GM19023 (cell line): Measurements from ENCODE around the gene PRDX5.
A peak's percentile ranks its signal among the peaks of the same experiment; 100 is the strongest.

Source experiments
- ATAC-seq: cut with Tn5 transposase; IDR thresholded peaks from one replicate; pipeline ENCODE4 v1.9.1; 2021; ENCODE audit warnings: mild to moderate bottlenecking, moderate library complexity; ENCODE audit not compliant: unreplicated experiment

PRDX5 gene

GRCh38 chr11:64317961-64318765 is at the start of gene PRDX5:
Gene PRDX5, plus strand, starts transcription at chr11:64318121. Its CDS starts 95 bp downstream, at chr11:64318216.
- ATAC-seq, result peak; percentile 78

DNA sequence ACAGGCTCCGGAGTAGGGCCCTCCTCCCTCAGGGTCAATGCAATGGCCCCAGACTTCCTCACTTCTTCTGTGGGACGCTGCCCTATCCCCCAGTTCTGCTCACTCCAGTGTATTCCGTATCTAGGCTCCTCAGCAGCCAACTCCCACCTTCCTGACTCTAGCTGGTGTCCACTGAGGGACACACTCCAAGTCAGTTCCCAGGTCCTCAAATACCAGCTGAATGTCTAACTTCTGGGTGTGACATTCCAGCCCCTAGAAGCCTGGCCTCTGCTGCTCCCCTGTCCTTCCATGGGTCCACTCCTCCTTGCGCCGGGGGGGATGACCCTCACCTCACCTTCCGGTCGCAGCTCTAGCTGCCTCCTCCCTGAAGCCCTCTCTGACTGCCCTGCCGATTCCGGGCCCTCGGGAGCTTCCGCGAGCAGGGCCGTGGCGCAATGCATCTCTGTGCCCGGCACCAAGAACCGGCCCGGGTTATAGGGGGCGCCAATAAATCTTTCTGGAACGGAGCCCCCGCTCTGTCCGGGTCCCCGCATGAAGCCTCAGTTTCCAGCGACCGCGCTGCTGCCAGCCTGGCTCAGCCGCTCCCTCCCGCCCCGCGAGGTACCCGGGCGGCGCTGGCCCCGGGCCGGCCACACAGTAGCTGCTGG is 48.9 kb upstream of the PRDX5 start:
- peak; percentile 1 for ATAC-seq

DNA sequence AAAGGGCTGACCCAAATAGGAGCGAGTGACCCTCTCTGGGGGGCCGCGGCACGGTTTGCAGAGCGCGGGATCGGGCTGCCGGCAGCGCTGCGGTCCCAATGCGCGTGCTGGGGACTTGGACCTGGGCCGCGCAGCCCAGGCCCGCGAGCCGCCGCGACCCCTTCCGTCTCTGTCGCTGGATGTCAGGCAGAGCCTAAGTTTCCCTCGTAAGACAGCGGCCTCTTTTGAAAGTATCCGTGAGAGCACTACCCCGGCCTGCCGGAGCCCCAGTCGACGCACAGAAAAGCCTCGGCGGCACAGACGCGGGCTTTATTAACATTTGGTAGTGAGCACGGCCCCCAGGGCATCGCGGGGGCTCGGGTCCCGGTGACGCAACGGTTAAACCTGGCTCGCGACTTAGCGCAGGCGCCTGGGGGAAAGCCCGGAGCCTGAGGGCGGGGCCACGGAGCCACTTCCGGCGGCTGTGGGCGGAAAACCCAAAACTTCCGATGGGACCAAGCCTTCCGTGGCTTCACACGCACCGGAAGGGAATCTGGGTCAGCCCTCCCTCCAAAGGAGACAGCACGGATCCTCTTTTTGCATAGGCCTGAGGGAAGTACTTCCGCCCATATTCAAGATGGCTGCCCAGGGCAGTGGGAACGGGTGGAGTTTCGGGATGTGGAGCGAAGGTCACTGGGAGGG is 48.2 kb upstream of the PRDX5 start:
- ATAC-seq, result peak; percentile 74

DNA sequence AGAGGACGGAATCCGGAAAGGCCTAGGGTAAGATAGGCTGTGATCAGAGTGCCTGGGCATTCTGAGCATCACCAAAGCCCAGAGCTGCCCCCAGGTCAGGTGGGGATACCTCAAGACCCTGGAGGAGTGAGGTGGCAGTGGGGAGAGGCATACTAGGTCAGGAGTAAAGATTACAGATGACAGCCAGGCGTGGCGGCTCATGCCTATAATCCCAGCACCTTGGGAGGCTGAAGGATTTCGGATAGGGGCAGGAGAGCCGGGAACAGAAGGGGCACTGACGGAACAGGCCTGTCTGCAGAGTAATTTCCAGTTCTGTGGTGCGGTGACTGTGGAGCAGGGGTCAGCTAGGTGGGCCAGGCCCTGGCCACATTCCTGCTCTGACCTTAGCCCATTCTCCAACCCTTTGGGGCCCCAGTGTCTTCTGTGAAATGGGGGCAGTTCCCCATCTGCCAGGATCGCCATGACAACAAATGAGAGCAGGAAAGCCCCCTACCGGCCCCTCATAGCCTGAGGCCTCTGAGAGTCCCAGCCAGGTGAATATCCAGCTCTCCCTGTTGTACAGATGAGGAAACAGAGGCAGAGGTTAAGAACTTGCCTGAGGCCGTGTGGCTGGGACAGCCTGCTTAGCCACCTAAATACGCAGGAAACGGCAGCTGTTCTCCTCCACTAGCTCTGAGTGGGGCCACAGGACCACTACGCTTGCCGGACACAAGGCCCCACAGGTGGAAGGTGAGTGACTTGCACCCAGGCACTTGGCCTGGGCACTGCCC is 42.7 kb upstream of the PRDX5 start:
- ATAC-seq, result no peak

DNA sequence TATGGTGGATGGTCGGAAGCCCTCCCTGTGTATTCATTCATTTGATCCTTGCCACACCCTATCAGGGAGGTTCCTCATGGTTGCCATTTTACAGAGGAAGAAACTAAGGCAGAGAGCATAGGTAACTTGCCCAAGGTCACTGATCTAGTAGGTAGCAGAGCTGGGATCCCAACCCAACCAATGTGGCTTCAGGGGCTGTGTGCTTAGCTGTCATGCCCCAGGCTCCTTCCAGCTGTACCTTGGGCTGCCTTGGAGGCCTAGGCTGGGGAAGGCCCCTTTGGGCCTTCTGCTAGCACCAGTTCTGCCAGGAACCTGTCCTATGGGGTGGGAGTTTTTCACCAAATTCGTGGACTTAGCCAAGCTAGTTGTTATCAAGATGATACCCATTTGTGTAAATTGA is 42.1 kb upstream of the PRDX5 start:
- ATAC-seq, result no peak

DNA sequence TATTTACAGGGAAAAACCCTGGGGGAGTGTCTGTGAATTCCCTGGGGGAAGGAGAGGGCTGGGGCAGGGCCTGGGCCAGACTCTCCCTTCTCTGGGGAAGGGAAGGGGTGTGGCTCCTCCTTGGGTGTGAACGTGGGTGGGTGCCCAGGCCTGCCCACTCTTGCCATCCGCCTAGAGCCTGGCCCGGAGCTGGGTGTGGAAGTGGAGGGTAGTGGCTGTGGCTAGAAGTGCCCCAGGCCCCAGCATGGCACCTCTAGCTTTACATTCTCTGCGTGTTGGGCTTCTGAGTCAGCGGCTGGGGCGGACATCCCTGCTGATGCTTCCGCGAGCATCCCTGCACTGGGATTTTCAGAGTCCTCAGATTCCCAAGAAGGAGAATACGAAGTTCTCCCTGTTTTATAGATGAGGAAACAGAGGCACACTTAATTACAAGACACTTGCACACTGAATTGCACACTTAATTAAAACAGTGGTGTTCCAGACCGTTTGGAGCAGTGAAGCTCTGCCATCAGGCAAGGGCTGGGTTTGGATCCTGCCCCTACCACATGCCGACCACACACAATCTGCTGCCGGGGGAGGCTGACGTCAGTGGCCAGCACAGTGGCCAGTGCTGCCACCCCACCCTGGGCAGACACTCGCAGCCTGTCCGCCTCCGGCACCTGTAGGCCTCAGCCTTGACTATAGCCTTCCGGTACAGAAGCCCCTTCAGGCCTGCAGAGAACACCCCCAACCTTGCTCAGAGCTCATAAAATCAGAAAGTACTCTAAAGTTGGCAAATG is 41.1 kb upstream of the PRDX5 start:
- no peak for ATAC-seq

DNA sequence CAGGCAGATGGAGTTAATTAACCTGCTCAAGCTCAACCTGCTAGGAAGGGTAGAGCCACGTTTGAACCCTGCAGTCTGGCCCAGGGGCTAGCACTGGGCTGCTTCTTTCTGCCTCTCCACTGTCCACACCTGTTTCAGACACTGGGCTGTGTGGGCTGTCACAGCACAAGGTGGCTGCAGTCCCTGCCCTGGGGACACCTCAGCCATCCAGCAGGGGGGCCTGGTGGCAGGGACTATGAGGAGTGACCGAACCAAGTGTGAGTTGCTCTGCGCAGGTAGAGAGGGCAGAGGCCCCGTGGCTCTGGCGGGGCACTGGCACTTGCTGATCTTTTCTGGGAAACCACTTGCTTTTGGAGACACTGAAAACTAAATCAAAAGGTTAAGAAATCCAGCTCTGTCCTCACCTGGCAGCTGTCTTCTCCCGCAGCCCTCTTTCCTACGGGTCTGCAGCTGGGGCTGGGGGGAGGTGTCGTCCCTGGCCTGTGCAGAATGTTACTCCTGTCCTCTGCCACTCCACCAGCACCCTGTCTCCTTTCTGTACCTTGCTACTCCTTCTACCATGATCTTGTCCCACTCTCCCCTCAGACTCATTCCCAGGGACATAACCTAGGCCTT is 39.2 kb upstream of the PRDX5 start:
- ATAC-seq, result no peak

DNA sequence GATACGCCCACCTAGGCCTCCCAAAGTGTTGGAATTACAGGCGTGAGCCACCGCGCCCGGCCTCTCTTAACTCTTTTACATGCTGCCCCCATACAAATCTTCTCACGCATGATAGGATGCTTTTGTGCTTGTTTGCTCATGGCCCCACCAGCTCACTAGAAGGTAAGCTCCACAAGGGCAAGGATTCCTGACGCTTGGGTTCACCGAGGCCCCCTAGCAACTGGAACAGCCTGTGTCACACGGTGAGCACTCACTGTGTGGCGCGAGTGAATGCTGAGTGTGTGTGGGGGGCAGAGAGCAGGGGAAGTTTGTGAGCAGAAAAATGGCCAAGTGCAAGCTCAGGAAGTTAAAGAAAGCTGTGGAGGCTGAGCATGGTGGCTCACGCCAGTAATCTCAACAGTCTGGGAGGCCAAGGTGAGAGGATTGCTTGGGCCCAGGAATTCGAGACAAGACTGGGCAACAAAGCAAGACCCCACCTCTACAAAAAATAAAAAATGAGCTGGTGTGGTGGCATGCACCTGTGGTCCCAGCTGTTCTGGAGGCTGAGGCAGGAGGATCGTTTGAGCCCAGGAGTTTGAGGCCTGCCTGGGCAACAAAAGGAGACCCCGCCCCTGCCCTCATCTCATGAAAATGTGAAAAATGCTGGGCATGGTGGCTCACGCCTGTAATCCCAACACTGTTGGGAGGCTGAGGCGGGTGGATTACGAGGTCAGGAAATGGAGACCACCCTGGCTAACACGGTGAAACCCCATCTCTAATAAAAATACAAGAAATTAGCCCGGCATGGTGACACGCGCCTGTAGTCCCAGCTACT is 35.8 kb upstream of the PRDX5 start:
- no peak for ATAC-seq

GRCh38 chr11:64283092-64283491 is 34.8 kb upstream of the PRDX5 start:
- ATAC-seq, result no peak

DNA sequence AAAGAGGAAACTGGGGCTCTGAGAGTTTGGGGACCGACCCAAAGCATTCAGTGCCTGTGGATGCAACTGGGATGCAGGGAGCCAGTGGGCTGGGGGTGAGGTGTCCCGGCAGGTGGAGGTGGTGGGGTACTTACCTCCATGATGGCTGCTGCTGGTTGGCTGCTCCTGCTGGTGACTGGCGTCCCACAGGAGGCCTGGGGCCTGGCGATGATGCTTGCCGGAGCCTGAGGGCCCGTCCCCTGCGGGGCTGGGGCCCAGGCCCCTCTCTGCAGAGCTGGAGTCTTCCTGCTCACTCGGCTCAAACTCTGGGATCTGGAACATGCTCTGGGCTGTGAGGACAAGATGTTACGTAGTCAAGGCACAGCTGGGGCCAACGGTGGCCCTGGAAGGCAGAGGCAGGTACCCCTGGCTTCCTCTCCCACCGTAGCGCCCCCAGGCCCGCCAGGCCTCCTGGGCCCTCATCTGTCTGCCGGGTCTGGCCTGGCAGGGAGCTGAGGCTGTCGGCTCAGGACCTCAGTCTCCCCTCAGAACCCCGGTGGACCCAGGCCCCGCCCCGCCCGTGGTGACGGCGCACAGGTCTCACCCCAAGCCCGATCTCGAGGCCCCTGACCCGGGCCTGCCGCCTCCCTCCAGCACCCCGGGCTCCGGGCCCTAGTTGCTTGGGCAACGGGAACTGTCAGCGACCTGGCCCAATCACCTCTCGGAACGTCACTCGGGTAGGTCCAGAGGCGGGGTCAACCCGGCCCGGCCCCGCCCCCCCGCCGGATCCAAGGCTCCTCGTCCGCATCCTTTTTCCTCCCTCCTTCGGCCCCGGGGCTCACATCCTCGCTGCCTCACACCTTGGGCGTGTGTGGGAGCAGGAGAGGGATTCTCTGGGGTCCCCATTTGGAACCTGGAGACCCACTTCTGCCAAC is 33.6 kb upstream of the PRDX5 start, which contains the start of gene BAD:
BAD (minus strand) TSS at position 618 of the 914 bp plus-strand sequence; CDS start at position 321, 297 bp downstream.
- ATAC-seq, result peak; percentile 77

GRCh38 chr11:64284962-64285884 is 32.7 kb upstream of the PRDX5 start, which contains the start of gene GPR137:
Gene GPR137, plus strand, starts transcription at chr11:64285848. Its CDS starts 677 bp downstream, at chr11:64286525.
- peak; percentile 59 for ATAC-seq

GRCh38 chr11:64285885-64286800 is 31.8 kb upstream of the PRDX5 start:
- no peak for ATAC-seq

GRCh38 chr11:64286801-64287159 is 31.1 kb upstream of the PRDX5 start:
- ATAC-seq, result no peak

DNA sequence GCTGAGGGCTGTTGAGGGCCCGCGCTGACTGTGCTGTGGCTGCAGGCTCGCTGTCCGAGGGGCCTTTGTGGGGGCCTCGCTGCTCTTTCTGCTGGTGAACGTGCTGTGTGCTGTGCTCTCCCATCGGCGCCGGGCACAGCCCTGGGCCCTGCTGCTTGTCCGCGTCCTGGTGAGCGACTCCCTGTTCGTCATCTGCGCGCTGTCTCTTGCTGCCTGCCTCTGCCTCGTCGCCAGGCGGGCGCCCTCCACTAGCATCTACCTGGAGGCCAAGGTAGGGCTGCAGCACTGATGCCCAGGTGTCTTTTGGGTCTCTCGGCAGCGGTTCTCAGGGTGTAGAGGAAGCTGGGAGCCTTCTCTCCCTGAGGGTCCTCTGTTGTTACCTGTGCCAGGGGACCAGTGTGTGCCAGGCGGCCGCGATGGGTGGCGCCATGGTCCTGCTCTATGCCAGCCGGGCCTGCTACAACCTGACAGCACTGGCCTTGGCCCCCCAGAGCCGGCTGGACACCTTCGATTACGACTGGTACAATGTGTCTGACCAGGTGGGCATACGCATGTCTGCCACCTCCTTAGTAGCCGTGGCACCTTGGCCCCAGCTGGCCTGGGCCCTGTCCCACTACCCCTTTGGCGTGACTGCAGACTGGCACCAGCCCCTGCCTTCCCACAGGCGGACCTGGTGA is 30.1 kb upstream of the PRDX5 start:
- no peak for ATAC-seq

GRCh38 chr11:64288353-64288750 is 29.6 kb upstream of the PRDX5 start:
- no peak for ATAC-seq
